H1 (cell line): ENCODE results near the gene DNAH10. TPM values are rescaled to one million over a fixed set of nuclear protein-coding genes. Genes with fewer than 3 reads are reported as not detected.

Experiments used
- CTCF ChIA-PET: fragments of 300-600 bp; sonication (Branson Sonifier 250); formaldehyde crosslinking; loops from one replicate; lab custom pipeline; 2021; ENCODE audit not compliant: partially characterized antibody; lab: Charles Lee
- POLR2A ChIA-PET: fragments of 300-600 bp; sonication (Branson Sonifier 250); formaldehyde crosslinking; loops from one replicate; lab custom pipeline; 2021; ENCODE audit warnings: inconsistent platforms; ENCODE audit not compliant: partially characterized antibody; lab: Charles Lee
- DNase-seq, 2 experiments: peaks; one replicate each; pipeline versions ENCODE4 v3.0.0 to v3.0.0-alpha.2; 2010 to 2022; ENCODE audit warnings: low spot score in 2 of 2, low read depth in 1 of 2, mixed read lengths in 1 of 2
- FAIRE-seq: peaks from 2 replicates; lab custom pipeline; 2011; peaks lifted over from hg19 to GRCh38; lab: Jason Lieb, UNC
- H2AFZ ChIP-seq: 2 replicates; pipeline ENCODE4 v1.8.1; 2012; ENCODE audit warnings: low read length, inconsistent platforms
- H2AK5ac ChIP-seq: 2 replicates; pipeline ENCODE4 v1.6.1; 2013; ENCODE audit warnings: low read depth, low read length
- H2BK120ac ChIP-seq: replicated peaks from 2 replicates; pipeline ENCODE3; 2013; ENCODE audit warnings: low read depth, low read length, inconsistent platforms
- H2BK12ac ChIP-seq: 2 replicates; pipeline ENCODE4 v1.6.1; 2013; ENCODE audit warnings: low read depth, low read length
- H2BK15ac ChIP-seq: 2 replicates; pipeline ENCODE4 v1.6.1; 2013; ENCODE audit warnings: low read length
- H2BK20ac ChIP-seq: 2 replicates; pipeline ENCODE4 v1.6.1; 2013; ENCODE audit warnings: low read length
- H2BK5ac ChIP-seq: 2 replicates; pipeline ENCODE4 v1.6.1; 2013; ENCODE audit warnings: low read depth, low read length
- H3K14ac ChIP-seq: 2 replicates; pipeline ENCODE4 v1.6.1; 2013; ENCODE audit warnings: inconsistent platforms; ENCODE audit not compliant: insufficient read length
- H3K18ac ChIP-seq: 2 replicates; pipeline ENCODE4 v1.6.1; 2013; ENCODE audit warnings: low read length; ENCODE audit errors: extremely low read depth
- H3K23ac ChIP-seq: 2 replicates; pipeline ENCODE4 v1.6.1; 2013; ENCODE audit warnings: inconsistent platforms; ENCODE audit not compliant: insufficient read length
- H3K23me2 ChIP-seq: 2 replicates; pipeline ENCODE4 v1.6.1; 2013; ENCODE audit warnings: low read depth, low read length
- H3K27ac ChIP-seq: 2 replicates; pipeline ENCODE4 v1.6.1; 2011; ENCODE audit warnings: low read depth, low read length, inconsistent platforms
- H3K27me3 ChIP-seq, 4 experiments: replicated peaks in 1 of 4; 1 replicate in 1 of 4; 2 replicates in 3 of 4; pipeline versions ENCODE4 v1.6.1 to v1.8.1; 2011 to 2013; ENCODE audit warnings: low read length in 3 of 4, mild to moderate bottlenecking in 3 of 4, inconsistent platforms in 2 of 4, mixed read lengths in 2 of 4, moderate library complexity in 1 of 4; ENCODE audit not compliant: control insufficient read depth in 3 of 4, insufficient read depth in 3 of 4; ENCODE audit errors: extremely low read depth in 1 of 4
- H3K36me3 ChIP-seq, 4 experiments: 2 replicates each; pipeline versions ENCODE4 v1.6.1 to v1.8.1; 2011 to 2013; ENCODE audit warnings: mild to moderate bottlenecking in 4 of 4, low read length in 3 of 4, moderate library complexity in 2 of 4, control low read depth in 1 of 4, inconsistent platforms in 1 of 4; ENCODE audit not compliant: insufficient read depth in 4 of 4, control insufficient read depth in 2 of 4
- H3K4ac ChIP-seq: replicated peaks from 2 replicates; pipeline ENCODE3; 2013; ENCODE audit warnings: low read length, low read depth, mixed read lengths, inconsistent platforms; ENCODE audit not compliant: insufficient read length
- H3K4me1 ChIP-seq, 4 experiments: replicated peaks in 1 of 4; 1 replicate in 1 of 4; 2 replicates in 3 of 4; pipeline versions ENCODE4 v1.6.1 to v1.8.1; 2011 to 2013; ENCODE audit warnings: low read length in 3 of 4, inconsistent platforms in 2 of 4, mixed read lengths in 1 of 4; ENCODE audit not compliant: insufficient read depth in 4 of 4, control insufficient read depth in 3 of 4
- H3K4me2 ChIP-seq, 2 experiments: 2 replicates each; pipeline versions ENCODE4 v1.6.1 to v1.8.1; 2011 to 2013; ENCODE audit warnings: low read depth in 2 of 2, low read length in 2 of 2, control low read depth in 1 of 2, inconsistent platforms in 1 of 2, mild to moderate bottlenecking in 1 of 2; ENCODE audit not compliant: insufficient read depth in 1 of 2
- H3K4me3 ChIP-seq, 4 experiments: fragments of 200-600, 300-600 bp in 1 of 4; sonication (generic), shearing (Covaris generic), sonication (Bioruptor Twin) in 1 of 4; 2 replicates each; pipeline versions ENCODE4 v1.5.1 to v1.8.1; 2011 to 2016; ENCODE audit warnings: low read length in 4 of 4, low read depth in 3 of 4, control low read depth in 2 of 4, inconsistent platforms in 2 of 4, mild to moderate bottlenecking in 2 of 4, mixed read lengths in 1 of 4, moderate library complexity in 1 of 4; ENCODE audit not compliant: insufficient read depth in 2 of 4; ENCODE audit errors: extremely low read depth in 1 of 4
- H3K56ac ChIP-seq: replicated peaks from 2 replicates; pipeline ENCODE3; 2013; ENCODE audit warnings: low read depth, mild to moderate bottlenecking, mixed read lengths, low read length, inconsistent platforms; ENCODE audit not compliant: insufficient read length
- H3K79me1 ChIP-seq: 2 replicates; pipeline ENCODE4 v1.6.1; 2013; ENCODE audit warnings: low read depth, low read length, control low read depth
- H3K79me2 ChIP-seq, 2 experiments: 2 replicates each; pipeline versions ENCODE4 v1.6.1 to v1.8.1; 2012 to 2013; ENCODE audit warnings: low read length in 2 of 2, mild to moderate bottlenecking in 2 of 2, inconsistent platforms in 1 of 2; ENCODE audit not compliant: insufficient read depth in 2 of 2, control insufficient read depth in 1 of 2
- H3K9ac ChIP-seq, 4 experiments: replicated peaks in 1 of 4; 1 replicate in 1 of 4; 2 replicates in 3 of 4; pipeline versions ENCODE4 v1.6.1 to v1.8.1; 2011 to 2013; ENCODE audit warnings: low read depth in 3 of 4, low read length in 3 of 4, control low read depth in 2 of 4, mild to moderate bottlenecking in 2 of 4, moderate library complexity in 2 of 4, inconsistent platforms in 1 of 4; ENCODE audit errors: extremely low read depth in 1 of 4
- H3K9me3 ChIP-seq, 2 experiments: 2 replicates each; pipeline versions ENCODE4 v1.6.1 to v1.8.1; 2012 to 2013; ENCODE audit warnings: mild to moderate bottlenecking in 2 of 2, moderate library complexity in 2 of 2, control low read depth in 1 of 2, inconsistent platforms in 1 of 2, low read depth in 1 of 2, low read length in 1 of 2, mixed read lengths in 1 of 2; ENCODE audit not compliant: insufficient read depth in 2 of 2
- H4K20me1 ChIP-seq, 2 experiments: replicated peaks in 1 of 2; 2 replicates each; pipeline versions ENCODE3 to v1.8.1; 2011 to 2013; ENCODE audit warnings: inconsistent platforms in 2 of 2, low read length in 2 of 2, mild to moderate bottlenecking in 1 of 2; ENCODE audit not compliant: insufficient read depth in 2 of 2, control insufficient read depth in 1 of 2
- H4K5ac ChIP-seq: 2 replicates; pipeline ENCODE4 v1.6.1; 2013; ENCODE audit warnings: low read length, low read depth, mixed read lengths, inconsistent platforms; ENCODE audit not compliant: insufficient read length
- H4K8ac ChIP-seq: 2 replicates; pipeline ENCODE4 v1.8.0; 2013; ENCODE audit warnings: mild to moderate bottlenecking, moderate library complexity, low read length, inconsistent platforms; ENCODE audit not compliant: insufficient read depth; ENCODE audit errors: extremely low read depth
- H4K91ac ChIP-seq: replicated peaks from 2 replicates; pipeline ENCODE3; 2013; ENCODE audit warnings: low read length, mixed read lengths, inconsistent platforms; ENCODE audit not compliant: insufficient read length
- BACH1 ChIP-seq: IDR thresholded peaks from 2 replicates; pipeline ENCODE4 v1.6.1; 2012; ENCODE audit warnings: low read length, improper control_type of control experiment
- BCL11A ChIP-seq, 2 experiments: IDR thresholded peaks; one replicate each; pipeline ENCODE4 v1.6.1; 2011; ENCODE audit warnings: low read depth in 2 of 2, low read length in 2 of 2, mild to moderate bottlenecking in 2 of 2
- BRCA1 ChIP-seq: IDR thresholded peaks from 2 replicates; pipeline ENCODE4 v1.6.1; 2012; ENCODE audit warnings: low read depth, low read length, improper control_type of control experiment
- CBX8 ChIP-seq: fragments of 300-800, 300-1000 bp; sonication (generic); IDR thresholded peaks from 2 replicates; pipeline ENCODE4 v1.7.1; 2016; ENCODE audit warnings: low read depth, low read length, borderline replicate concordance
- CHD1 ChIP-seq: IDR thresholded peaks from 2 replicates; pipeline ENCODE4 v1.6.1; 2012; ENCODE audit warnings: low read depth, low read length, improper control_type of control experiment
- EZH2 ChIP-seq: fragments of 200-600 bp; sonication (generic); IDR thresholded peaks from 2 replicates; pipeline ENCODE4 v1.7.1; 2012; ENCODE audit warnings: low read depth, mild to moderate bottlenecking, moderate library complexity, low read length, inconsistent platforms; ENCODE audit not compliant: severe bottlenecking
- HDAC6 ChIP-seq: IDR thresholded peaks from one replicate; pipeline ENCODE4 v1.7.1; 2012; ENCODE audit warnings: low read depth, mild to moderate bottlenecking, inconsistent platforms, low read length, moderate library complexity
- KDM4A ChIP-seq: IDR thresholded peaks from one replicate; pipeline ENCODE4 v1.7.1; 2012; ENCODE audit warnings: low read depth, mild to moderate bottlenecking, moderate library complexity, low read length, inconsistent platforms; ENCODE audit not compliant: severe bottlenecking
- POU5F1 ChIP-seq: IDR thresholded peaks from 2 replicates; pipeline ENCODE4 v1.6.1; 2011; ENCODE audit warnings: low read depth, mild to moderate bottlenecking, low read length, moderate library complexity
- RNF2 ChIP-seq: fragments of 200-900, 300-1000 bp; sonication (generic); IDR thresholded peaks from 2 replicates; pipeline ENCODE4 v1.7.1; 2016; ENCODE audit warnings: borderline replicate concordance, low read depth, mild to moderate bottlenecking, antibody characterized with exemption, low read length; ENCODE audit not compliant: poor library complexity, severe bottlenecking; ENCODE audit errors: missing control alignments
- TBP ChIP-seq: IDR thresholded peaks from 2 replicates; pipeline ENCODE4 v1.6.1; 2011; ENCODE audit warnings: low read depth, low read length, improper control_type of control experiment
- USF2 ChIP-seq: IDR thresholded peaks from 2 replicates; pipeline ENCODE4 v1.6.1; 2011; ENCODE audit warnings: low read length, improper control_type of control experiment
- WGBS, 2 experiments: shearing (Covaris generic) in 1 of 2; methylation state at CpG; one replicate each; pipeline versions ENCODE4 v1.1.6 to v1.1.7; 2013 to 2015; ENCODE audit warnings: low lambda C conversion rate in 2 of 2, mixed read lengths in 2 of 2, inconsistent platforms in 1 of 2, low coverage in 1 of 2, missing lambda C conversion rate in 1 of 2; ENCODE audit not compliant: insufficient replicate concordance in 2 of 2, insufficient coverage in 1 of 2, insufficient read length in 1 of 2; ENCODE audit errors: extremely low coverage in 1 of 2, missing lambda C conversion rate in 1 of 2; 5-methylcytosine and 5-hydroxymethylcytosine counted together
- polyA plus RNA-seq, 7 experiments: library from polyadenylated mRNA; depleted of rRNA in 3 of 7; stranded (reverse) in 5 of 7; unstranded in 2 of 7; fragments of >200 nt in 5 of 7; fragments of 200-250 nt in 2 of 7; gene quantifications; 1 replicate in 5 of 7; 2 replicates in 1 of 7; 4 replicates in 1 of 7; pipeline versions ENCODE4 v1.2.1 to v1.2.3, GENCODE V29; 2011 to 2013; ENCODE audit warnings: missing spikeins in 2 of 7, mixed read lengths in 2 of 7
- total RNA-seq: library from RNA; stranded (reverse); fragmentation: NEBNext Ultra II Directional; extraction: Animal tissue kit (Norgen Biotek cat#: 25700); gene quantifications from 2 replicates; pipeline ENCODE4 v1.2.1, GENCODE V29; 2021

Gene DNAH10
- total and polyA plus RNA-seq, 2 of the 8 experiments (the other 6 are each of a cell fraction or from before 2014, with no cell fraction given): 0.02 to 0.24 TPM

- ChIA-PET CTCF (interaction anchor here (0.6 kb wide), 1 partner anchor 490 kb away, joined by 3 read pairs; no protein-coding TSS in a partner anchor), POLR2A (no interaction called here)
- Histone ChIP-seq H4K5ac (no peak overlapping the region), H2BK5ac (no peak overlapping the region), H4K20me1 (no peaks in the 10 kb centered on the region), H2BK120ac (no peak overlapping the region), H3K9me3 (peaks cover 27 to 30% of the 10 kb centered on the region in 2 experiments), H3K27ac (no peak overlapping the region), H3K14ac (no peak overlapping the region), H3K18ac (no peak overlapping the region), H3K4me3 (no peak overlapping the region), H3K4me1 (no peaks in the 10 kb centered on the region), H3K4ac (no peak overlapping the region), H2BK12ac (no peak overlapping the region), H2AK5ac (no peak overlapping the region), H3K79me2 (no peaks in the 10 kb centered on the region), H2BK15ac (no peak overlapping the region), H3K23ac (no peak overlapping the region), H3K36me3 (no peaks in the 10 kb centered on the region), H3K9ac (no peak overlapping the region), H3K79me1 (no peaks in the 10 kb centered on the region), H3K56ac (no peak overlapping the region), H4K91ac (no peak overlapping the region), H4K8ac (no peak overlapping the region), H2AFZ (no peak overlapping the region), H3K4me2 (no peak overlapping the region), H3K23me2 (no peaks in the 10 kb centered on the region), H2BK20ac (no peak overlapping the region), H3K27me3 (no peaks in the 10 kb centered on the region)
- DNase-seq: no peak
- WGBS, 2 experiments: 76 to 100% methylated on average over 1 to 13 of the region's 13 CpGs
- no peak for FAIRE-seq
- no peak for TF ChIP-seq USF2
- no peak for TF ChIP-seq POU5F1
- TF ChIP-seq KDM4A: no peak
- no peak for TF ChIP-seq BRCA1
- no peak for TF ChIP-seq TBP
- TF ChIP-seq EZH2: no peak
- TF ChIP-seq CHD1: no peak
- TF ChIP-seq BACH1: no peak
- no peak for TF ChIP-seq BCL11A (IDR thresholded peaks at IDR 0.05; ENCODE audit: low read depth in 2 of 2, low read length in 2 of 2)
- no peak for TF ChIP-seq CBX8
- TF ChIP-seq HDAC6: no peak
- no peak for TF ChIP-seq RNF2
These were observed 66.9 kb downstream of the DNAH10 start for GRCh38 chr12:123828854-123829547.
